ENCODE data around the gene LACRT.

- TF ChIP-seq, protein P1, sequence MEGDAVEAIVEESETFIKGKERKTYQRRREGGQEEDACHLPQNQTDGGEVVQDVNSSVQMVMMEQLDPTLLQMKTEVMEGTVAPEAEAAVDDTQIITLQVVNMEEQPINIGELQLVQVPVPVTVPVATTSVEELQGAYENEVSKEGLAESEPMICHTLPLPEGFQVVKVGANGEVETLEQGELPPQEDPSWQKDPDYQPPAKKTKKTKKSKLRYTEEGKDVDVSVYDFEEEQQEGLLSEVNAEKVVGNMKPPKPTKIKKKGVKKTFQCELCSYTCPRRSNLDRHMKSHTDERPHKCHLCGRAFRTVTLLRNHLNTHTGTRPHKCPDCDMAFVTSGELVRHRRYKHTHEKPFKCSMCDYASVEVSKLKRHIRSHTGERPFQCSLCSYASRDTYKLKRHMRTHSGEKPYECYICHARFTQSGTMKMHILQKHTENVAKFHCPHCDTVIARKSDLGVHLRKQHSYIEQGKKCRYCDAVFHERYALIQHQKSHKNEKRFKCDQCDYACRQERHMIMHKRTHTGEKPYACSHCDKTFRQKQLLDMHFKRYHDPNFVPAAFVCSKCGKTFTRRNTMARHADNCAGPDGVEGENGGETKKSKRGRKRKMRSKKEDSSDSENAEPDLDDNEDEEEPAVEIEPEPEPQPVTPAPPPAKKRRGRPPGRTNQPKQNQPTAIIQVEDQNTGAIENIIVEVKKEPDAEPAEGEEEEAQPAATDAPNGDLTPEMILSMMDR (IDR thresholded peaks at IDR 0.05; ENCODE audit: poor library complexity): no peak
- TF ChIP-seq EZH2 (IDR thresholded peaks at IDR 0.05; ENCODE audit: borderline replicate concordance) (no peak), EZH2phosphoT487 (IDR thresholded peaks at IDR 0.05; ENCODE audit: low read depth, severe bottlenecking, unreplicated experiment) (no peak)
Measured at GRCh38 chr12:54631988-54632728, 2.5 kb downstream of the LACRT start.
